Keratinocyte (primary cell): ENCODE data around the gene MTMR11.

ENCODE experiments used
- CTCF ChIP-seq, 3 experiments: IDR thresholded peaks in 1 of 3; conservative IDR thresholded peaks in 1 of 3; optimal IDR thresholded peaks in 1 of 3; 2 replicates in 2 of 3; 3 replicates in 1 of 3; pipeline versions ENCODE3 to v1.5.1; 2011; ENCODE audit warnings: low read length in 3 of 3, mild to moderate bottlenecking in 3 of 3, moderate library complexity in 2 of 3, control low read depth in 1 of 3, inconsistent platforms in 1 of 3; ENCODE audit not compliant: insufficient read depth in 2 of 3; ENCODE audit errors: extremely low read depth in 1 of 3
- EZH2 ChIP-seq: IDR thresholded peaks from one replicate; pipeline ENCODE4 v1.6.1; 2012; ENCODE audit warnings: inconsistent platforms, mild to moderate bottlenecking, low read length, moderate library complexity

GRCh38 chr1:149942207-149942606 lies 5.5 kb upstream of the MTMR11 start:
- TF ChIP-seq EZH2 (no peak), CTCF (optimal IDR thresholded peaks at IDR 0.05 in 1 of 3, IDR thresholded peaks at IDR 0.05 in 1 of 3, conservative IDR thresholded peaks at IDR 0.05 in 1 of 3; ENCODE audit: extremely low read depth in 1 of 3, insufficient read depth in 2 of 3, low read length in 3 of 3) (peak in 2 of 3 experiments; percentile 35 to 62)
